ENCODE results near the gene PBX1.

PBX1 gene

DNA sequence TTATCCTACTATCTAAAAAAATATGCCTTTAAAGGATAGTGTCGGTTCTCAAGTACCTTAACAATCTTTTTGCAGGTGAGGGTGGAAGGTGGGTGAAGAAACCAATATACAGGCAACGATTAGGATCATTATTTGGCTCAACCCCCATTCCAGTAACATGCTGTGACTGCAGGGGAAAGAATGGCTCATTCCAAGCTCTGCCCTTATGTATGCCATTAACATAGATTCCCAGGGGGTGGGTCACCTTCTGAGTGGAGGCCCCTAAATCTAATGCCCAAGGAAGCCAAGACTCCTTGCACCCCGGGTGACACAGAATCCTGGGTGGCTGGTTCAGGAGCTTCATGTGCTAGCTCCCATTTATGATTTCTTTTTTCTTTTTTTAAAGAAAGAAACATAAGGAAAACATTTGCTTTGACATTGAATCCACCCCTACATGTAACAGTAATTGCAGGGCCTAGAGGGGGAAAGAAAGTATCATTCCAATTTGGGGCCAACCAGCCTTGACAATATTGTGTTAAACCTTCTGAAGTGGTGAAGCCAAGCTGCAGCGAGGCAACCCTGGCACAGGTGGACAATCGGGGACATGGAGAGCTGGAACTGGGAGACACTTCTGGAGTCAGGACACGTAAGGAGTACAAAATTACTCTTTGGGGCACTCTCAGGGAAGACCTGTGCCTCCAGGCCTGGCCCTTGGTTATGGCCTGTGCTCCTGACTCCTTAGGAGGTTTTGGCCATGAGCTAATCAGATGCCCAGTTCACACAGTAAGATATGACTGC lies 200.3 kb downstream of the PBX1 start:
- no peak for DNase-seq (ENCODE audit: low read depth in 2 of 2)

DNA sequence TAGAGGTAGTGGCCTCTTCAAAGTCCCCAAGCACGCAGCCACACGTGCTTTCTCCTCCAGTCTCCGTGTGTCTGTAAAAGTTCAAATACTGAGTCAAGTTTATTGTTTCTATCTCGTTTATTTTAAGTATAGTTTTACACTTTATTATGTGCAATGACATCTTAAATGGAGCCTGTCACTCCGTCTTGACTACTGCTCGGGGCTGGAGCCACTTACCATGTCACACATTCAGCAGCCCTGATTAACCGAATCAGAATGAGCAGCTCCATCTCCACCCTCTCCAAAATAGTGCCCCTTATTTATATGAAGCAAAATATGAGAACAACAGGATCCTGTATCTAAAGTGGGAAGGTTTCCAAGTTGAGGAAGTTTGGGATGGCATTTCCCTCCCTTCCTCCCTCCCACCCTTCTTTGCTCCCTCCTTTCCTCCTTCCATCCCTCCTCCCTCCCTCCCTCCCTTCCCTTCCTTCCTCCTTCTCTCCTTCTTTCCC lies 201.0 kb downstream of the PBX1 start:
- DNase-seq (ENCODE audit: low read depth in 2 of 2): no peak

DNA sequence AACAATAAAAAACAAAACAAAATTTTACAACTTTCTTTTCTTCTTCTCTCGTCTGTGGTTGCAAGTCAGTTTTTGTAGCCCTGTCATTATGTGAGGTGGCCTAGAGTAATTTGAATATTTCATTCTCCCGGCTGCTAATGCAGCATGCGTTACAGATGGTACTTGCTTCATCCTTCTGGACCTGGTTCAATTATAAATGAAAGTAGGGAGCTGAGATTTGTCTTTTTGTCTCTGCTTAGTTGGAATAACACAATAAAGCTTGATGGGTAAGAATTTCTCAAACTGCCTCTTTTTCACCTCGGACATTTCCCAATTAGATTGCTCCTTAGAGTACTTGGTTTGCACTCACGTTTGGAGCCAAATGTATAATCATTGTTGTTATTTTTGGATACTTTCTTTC lies 201.6 kb downstream of the PBX1 start:
- DNase-seq (ENCODE audit: low read depth in 2 of 2): no peak

DNA sequence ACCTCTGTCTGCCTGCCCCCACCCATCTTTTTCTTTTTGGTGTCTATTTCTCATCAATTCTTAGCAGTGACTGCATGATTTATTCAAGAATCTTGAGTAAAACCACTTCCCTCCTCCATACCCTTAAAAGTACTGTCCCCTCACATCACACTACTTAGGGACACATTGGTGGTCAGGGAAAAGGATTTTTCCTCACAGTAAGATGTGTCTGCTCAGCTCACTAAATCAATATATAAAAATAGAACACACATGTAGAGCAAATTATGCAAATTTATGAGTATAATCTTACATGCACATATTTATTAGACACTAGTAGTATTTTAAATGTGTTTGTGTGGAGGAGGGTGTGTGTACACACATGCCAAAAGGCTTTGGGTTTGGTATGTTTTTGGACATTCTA lies 202.0 kb downstream of the PBX1 start:
- no peak for DNase-seq (ENCODE audit: low read depth in 2 of 2)

DNA sequence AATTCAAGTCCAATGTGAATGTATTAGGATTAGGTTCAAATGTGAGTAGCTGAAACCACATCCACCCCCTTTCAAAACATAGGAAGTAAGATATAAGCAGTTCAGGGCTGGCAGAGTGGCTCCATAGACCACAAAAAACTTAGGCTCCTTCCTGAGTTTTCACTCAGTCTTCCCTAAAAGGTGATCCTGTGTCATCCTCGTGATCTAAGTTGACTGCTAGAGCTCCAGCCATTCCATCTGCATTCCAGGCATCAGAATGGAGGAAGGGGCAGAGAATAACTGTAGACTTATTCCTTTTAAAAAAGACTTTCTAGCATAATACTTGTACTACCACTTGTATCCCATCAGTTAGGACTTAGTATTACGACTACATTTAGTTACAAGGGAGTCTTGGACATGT lies 204.1 kb downstream of the PBX1 start:
- DNase-seq (ENCODE audit: low read depth in 2 of 2): no peak

DNA sequence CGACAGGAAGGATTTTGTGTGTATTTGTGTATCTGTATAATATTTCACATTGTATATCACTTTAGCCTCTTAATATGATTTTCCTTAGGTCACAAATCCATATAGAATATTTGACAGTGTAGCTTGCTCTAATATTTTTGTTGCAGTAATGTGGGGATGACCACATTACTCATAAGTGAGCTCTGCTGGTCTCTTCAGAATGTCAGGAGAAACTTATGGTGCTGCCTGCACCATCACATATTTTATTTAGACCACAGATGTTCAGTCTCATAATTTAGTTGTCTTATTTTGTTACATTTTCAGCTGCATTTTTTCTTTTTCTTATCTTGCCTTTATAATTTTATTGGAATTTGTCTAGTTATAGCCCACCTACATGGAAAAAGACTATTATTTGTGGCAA lies 205.3 kb downstream of the PBX1 start:
- DNase-seq (ENCODE audit: low read depth in 2 of 2): no peak

DNA sequence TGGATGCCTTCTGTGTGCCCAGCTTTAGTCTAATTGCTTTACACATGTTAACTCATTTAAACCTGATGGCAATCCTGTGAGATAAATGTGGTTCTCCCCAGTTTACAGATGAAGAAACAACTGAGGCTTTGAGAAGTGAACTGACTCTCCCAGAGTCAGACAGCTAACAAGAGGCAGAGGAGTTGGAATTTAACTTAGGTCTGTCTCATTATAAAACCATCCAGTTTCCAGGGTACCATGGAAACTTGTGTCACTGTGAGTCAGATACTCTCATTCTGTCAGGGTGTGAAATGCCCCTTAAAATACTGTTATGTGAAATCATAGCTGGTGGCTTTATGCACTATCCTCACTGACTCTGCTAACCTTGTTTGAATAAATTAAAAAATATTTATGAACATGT lies 206.6 kb downstream of the PBX1 start:
- no peak for DNase-seq (ENCODE audit: low read depth in 2 of 2)

DNA sequence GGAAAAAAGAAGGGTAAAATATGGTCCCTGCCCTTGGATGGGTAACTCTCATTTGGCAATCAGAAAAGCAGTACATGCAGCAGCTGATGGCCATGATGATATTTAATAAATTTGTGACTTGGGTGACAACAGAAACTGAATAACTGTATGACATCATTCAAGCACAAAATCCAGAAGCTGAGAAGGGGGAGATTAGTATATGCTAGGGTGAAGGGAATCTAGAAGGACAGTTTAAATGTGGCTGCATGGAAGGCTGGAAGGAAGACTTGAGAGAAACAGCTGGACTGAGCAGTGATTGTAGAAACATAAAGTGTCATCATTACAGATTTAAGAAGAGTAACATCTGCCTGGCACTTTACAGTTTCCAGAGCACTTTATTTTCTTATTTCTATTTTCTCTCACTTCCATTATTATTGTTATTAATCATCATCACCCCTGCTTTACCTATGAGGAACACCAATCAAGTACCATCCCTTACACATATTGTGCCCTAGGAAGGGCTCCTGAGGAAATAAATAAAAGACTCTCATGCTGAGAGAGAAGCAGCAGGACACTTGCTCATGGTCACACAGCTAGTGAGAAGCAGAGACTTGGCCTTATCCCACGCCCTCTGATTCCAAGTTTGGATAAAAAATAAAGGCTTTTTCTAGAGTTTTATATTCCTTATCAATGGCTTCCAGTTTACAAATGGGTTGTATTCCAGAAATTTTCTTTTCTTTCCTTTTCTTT lies 207.2 kb downstream of the PBX1 start:
- DNase-seq (ENCODE audit: low read depth in 2 of 2): no peak

DNA sequence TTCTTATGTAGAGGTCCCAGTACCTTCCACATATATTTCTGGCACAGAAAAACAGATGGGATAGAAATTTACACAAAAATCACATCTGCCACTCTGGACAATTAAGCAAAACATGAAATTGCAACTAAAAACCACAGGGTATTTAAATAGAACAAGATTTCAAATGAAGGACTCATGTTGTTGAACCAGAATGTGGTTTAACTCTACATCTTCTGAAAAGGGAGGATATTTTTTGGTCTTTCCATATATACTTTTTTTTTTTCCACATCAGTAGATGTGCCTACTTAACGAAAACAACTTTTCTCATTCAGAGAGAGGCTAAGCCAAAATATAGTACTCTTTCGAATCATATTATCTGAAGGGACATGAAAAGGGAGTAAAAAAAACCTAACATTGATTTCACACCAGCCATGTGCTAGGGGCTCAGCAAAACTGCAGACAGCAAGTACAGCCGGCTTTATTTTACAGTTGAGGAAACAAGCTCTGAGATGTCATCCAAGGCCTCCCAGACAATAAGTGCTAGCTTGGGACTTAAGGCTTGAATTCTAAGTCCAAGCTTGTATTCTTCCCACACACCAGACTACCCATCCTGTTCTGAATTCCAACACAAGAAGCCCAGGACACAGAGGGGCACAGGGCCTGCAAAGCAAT lies 208.9 kb downstream of the PBX1 start:
- no peak for DNase-seq (ENCODE audit: low read depth in 2 of 2)

DNA sequence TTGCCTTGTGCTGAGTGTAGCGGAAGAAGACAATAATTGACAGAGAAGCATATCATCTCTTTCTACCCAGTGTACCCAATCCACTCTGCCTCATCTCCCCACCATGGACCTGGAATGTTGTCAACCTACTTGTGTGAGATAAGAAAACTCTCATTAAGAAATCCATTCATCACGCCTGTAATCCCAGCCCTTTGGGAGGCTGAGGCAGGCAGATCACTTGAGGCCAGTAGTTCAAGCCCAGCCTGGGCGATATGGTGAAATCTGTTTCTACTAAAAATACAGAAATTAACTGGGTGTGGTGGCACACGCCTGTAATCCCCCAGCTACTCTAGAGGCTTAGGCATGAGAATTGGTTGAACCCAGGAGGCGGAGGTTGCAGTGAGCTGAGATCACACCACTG lies 209.6 kb downstream of the PBX1 start:
- no peak for DNase-seq (ENCODE audit: low read depth in 2 of 2)

DNA sequence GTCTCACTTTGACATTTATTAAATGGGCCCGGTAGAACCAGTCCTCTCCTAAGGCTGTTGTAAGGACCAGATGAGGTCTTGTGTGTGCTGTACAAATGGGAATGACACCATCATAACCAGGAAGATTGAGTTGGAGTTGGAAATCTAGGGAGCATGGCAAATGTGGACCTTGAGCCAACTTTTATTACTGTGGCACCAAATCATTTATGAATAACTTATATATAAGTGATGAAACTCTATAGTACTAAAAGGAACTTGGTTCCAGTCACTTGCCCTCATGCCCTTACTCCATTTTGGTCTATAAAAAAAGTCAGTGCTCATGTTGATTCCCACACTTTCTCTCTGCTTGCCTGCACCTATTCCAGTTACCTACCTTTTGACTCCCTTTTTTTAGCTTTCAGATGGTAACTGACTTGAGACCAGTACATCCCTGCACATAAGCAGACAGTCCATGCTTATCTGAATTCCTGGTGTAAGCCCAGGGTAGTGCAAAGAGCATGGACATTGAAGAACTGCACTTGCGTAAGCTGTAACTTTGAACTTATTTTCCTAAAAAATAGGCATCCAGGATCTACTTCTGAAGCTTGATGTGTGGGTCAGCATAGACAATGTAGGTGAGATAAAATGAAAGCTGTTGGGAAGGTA lies 210.6 kb downstream of the PBX1 start:
- no peak for DNase-seq (ENCODE audit: low read depth in 2 of 2)

DNA sequence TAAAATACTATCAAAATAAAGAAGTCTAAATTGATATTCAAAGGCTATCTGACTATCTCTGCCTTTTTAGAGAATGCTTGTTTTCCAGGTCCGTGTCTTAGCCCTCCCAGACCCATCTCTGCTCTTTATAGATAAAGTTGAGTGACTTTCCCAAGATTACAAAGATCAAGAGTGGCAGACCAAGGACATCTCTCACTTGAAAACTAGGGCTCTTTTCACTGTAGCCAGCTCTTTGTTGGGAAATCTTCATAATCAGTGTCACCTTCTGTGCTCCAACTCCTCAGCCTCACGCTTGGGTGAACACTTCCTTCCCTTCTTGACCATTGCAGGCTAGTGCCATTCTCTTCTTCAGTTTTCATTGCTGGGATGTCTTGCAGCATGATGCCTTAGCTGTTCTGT lies 211.1 kb downstream of the PBX1 start:
- no peak for DNase-seq (ENCODE audit: low read depth in 2 of 2)

DNA sequence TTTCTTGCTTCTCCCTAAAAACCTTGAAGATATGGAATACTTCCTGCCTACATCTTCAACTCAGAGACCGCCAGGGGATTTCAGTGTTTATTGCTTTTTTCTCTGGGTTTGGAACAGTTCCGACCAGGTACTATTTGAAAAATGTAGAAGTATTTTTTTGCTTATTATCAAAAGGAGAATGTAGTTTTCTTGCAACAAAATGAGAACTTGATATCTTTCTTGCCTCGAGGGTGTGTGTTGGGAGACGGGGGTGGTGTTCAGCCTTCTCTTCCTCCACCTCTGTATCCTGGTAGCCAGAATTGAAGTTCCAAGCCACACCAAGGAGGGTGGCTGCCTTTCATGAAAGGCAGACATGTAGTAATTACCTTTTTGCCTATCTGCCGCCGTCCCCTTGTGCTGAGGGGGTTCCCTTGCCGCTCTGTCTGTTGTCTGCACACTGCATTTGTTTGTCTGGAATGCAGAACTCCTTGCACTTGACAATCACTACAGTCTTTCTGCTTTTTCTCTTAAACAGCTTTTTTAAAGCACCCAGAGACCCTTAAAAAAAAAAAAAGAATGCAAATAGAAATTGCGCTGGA lies 212.1 kb downstream of the PBX1 start:
- DNase-seq (ENCODE audit: low read depth in 2 of 2): no peak

DNA sequence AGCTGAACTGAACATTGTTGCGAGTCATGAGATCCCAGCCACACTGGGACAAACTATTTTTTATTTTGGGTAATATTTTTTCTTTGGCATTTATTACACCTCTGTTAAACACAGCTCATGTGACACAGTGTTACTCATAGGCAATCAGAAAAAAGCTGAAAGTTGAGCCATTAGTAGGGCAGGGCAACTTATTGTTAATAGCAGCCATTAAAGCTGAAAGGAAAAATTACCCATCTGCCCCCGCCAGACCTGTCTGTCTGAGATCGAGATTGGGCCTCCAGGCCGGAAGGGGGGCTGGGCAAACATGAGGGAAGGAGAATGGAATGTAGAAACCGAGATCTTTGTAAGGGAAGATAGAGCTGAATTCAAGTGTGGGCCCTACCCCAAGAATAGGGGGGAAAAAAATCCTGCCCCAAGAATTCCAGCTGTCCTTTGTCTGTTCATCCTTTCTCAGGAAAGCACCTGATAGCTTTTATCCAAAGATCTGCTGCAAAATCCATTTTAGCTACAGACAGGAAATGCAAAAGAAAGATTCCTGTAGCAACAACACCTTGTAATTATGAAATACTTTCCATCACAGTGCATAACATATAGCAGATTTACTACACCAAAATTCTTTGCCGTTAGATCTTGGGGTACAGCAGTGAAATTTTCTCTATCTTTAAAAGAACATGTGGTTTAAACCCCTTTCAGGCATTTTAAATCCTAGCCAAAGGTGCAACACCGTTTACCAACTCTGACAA lies 212.8 kb downstream of the PBX1 start:
- DNase-seq (ENCODE audit: low read depth in 2 of 2): no peak

DNA sequence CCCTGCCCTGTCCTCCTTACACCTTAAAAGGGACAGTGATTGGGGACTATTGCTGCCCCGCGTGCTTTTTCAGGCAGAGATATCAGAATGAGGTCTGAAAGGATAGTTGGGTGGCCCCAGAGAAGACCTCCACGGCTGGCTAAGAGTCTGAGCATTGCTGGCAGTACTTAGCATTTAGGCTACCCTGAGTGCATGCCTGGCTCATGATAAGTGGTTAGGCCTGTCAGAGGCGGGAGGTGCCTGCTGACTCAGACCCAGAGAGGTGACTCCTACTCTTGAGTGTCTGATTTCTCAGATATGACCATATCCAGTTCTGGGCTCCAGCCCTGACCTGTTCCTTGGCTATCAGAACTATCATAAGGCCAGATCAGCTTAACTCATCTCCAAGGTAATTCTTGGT lies 213.7 kb downstream of the PBX1 start:
- DNase-seq (ENCODE audit: low read depth in 2 of 2): no peak

DNA sequence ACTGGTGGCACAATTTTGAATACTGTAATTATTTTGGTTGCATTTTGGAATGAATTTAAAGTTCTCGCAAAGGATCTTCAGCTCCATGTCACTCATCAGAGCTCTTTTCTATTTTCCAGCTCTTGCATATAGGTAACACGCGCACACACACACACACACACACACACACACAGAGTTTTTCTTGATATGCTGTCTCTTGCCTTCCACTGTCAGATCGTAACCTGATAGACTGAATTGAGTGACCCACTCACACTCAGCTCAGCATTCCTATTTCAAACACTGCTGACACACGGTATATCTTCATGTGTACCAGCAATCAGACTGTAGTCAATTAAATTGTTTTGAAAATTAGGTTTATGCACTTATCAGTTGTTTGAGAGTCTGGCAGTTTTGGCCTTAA lies 214.1 kb downstream of the PBX1 start:
- no peak for DNase-seq (ENCODE audit: low read depth in 2 of 2)

DNA sequence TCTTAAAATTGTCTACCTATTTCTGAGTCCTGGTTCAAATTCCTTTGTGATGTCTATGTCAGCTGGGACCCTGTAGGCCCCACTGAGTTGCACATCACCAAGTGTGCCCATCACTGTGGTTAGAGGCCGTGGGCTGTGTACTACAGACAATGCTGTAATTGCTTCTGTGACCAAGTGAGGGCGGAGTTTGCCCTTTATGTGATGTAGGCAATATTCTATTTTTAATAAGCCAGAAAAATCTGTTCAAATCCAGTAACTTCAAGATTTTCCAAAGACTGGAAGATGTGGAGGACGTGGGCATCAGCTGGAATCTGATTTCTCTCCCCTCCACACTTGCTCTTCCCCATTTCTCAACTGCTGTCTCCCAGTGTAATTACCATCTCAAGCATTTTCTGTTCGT lies 215.4 kb downstream of the PBX1 start:
- no peak for DNase-seq (ENCODE audit: low read depth in 2 of 2)

DNA sequence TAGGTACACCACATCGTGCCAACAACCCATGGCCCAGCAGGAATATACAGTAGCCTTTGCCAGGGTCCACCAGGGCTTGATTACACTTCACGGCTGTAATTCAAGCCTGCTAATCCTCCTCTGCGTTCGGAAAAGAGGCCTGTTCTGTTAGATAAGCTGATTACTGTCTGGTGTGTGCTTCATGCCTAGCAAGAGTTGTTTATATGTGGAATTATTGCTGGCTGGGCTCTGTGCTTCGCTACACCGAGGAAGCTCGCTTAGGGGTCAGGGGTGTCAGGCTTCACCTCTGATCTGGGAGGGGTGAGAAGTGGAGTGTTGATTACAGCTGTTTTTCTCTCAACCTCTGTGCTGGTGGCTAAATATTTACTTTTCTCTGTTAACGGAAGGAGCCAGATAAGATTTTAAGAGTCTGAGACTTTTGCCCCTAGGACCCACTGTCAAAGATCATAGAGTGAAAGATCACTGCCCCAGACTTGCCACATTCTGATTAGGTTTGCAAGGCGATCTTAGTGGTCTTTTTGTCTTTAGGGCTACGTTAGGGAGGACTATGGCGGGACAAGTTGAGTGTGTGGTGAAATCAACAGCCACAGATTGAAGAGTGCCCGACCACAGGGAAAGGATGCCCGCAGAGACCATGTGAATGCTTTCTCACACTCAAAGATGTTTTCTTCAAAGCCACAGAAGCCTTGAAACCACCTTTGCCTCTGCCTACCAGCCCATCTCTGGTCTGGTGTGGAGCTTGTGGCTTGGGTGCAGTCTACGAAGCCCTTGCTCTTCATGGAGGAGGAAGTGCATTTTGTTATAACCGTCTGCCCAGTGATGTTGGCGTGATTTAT lies 216.1 kb downstream of the PBX1 start:
- no peak for DNase-seq (ENCODE audit: low read depth in 2 of 2)

DNA sequence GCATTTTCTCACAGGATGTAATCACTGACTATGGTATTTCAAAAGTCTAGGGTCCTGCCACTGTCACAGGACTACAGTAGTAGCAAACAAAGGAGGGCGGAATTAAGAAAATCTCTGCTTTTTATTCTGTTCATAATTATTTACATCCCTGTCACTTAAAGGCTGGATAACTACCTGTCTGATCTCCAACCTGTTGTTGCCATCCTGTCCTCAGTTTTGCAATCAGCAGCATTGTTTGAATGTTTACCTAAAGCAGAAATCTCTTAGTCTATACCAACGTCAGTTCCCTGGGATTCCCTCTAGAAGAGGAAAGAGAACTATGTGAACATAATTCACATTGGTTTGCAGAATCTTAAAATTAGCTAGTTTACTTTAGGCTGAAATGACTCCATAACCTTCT lies 218.5 kb downstream of the PBX1 start:
- DNase-seq (ENCODE audit: low read depth in 2 of 2): no peak

DNA sequence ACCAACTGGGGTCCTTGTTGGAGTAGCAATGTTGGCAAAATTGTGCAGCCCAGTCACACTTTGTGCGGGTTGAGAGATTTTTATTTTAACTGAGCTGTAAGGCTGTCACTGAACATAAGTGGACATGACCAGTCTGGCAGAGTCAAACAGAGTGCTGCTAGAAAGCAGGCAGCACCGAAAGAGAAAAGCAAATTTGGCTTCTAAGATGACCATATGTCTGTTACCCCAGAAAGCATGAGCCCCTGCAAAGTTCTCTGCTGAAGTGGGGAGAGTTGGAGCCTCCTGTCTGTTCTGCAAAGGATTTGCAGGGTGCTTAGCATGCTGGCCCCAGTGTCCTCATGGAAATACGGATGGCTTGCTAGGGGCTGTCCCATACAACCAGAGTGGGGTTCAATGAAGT lies 220.4 kb downstream of the PBX1 start:
- DNase-seq (ENCODE audit: low read depth in 2 of 2): no peak
